H1 (cell line): Measurements from ENCODE around the gene PIGU. TPM values are rescaled to one million over a fixed set of nuclear protein-coding genes. Genes with fewer than 3 reads are reported as not detected.
A peak's percentile ranks its signal among the peaks of the same experiment; 100 is the strongest.

Source experiments
- CTCF ChIA-PET: fragments of 300-600 bp; sonication (Branson Sonifier 250); formaldehyde crosslinking; loops from one replicate; lab custom pipeline; 2021; ENCODE audit not compliant: partially characterized antibody; lab: Charles Lee
- POLR2A ChIA-PET: fragments of 300-600 bp; sonication (Branson Sonifier 250); formaldehyde crosslinking; loops from one replicate; lab custom pipeline; 2021; ENCODE audit warnings: inconsistent platforms; ENCODE audit not compliant: partially characterized antibody; lab: Charles Lee
- DNase-seq, 2 experiments: peaks; one replicate each; pipeline versions ENCODE4 v3.0.0 to v3.0.0-alpha.2; 2010 to 2022; ENCODE audit warnings: low spot score in 2 of 2, low read depth in 1 of 2, mixed read lengths in 1 of 2
- FAIRE-seq: peaks from 2 replicates; lab custom pipeline; 2011; peaks lifted over from hg19 to GRCh38; lab: Jason Lieb, UNC
- H2AFZ ChIP-seq: 2 replicates; pipeline ENCODE4 v1.8.1; 2012; ENCODE audit warnings: low read length, inconsistent platforms
- H2AK5ac ChIP-seq: 2 replicates; pipeline ENCODE4 v1.6.1; 2013; ENCODE audit warnings: low read depth, low read length
- H2BK120ac ChIP-seq: replicated peaks from 2 replicates; pipeline ENCODE3; 2013; ENCODE audit warnings: low read depth, low read length, inconsistent platforms
- H2BK12ac ChIP-seq: 2 replicates; pipeline ENCODE4 v1.6.1; 2013; ENCODE audit warnings: low read depth, low read length
- H2BK15ac ChIP-seq: 2 replicates; pipeline ENCODE4 v1.6.1; 2013; ENCODE audit warnings: low read length
- H2BK20ac ChIP-seq: 2 replicates; pipeline ENCODE4 v1.6.1; 2013; ENCODE audit warnings: low read length
- H2BK5ac ChIP-seq: 2 replicates; pipeline ENCODE4 v1.6.1; 2013; ENCODE audit warnings: low read depth, low read length
- H3K14ac ChIP-seq: 2 replicates; pipeline ENCODE4 v1.6.1; 2013; ENCODE audit warnings: inconsistent platforms; ENCODE audit not compliant: insufficient read length
- H3K18ac ChIP-seq: 2 replicates; pipeline ENCODE4 v1.6.1; 2013; ENCODE audit warnings: low read length; ENCODE audit errors: extremely low read depth
- H3K23ac ChIP-seq: 2 replicates; pipeline ENCODE4 v1.6.1; 2013; ENCODE audit warnings: inconsistent platforms; ENCODE audit not compliant: insufficient read length
- H3K23me2 ChIP-seq: 2 replicates; pipeline ENCODE4 v1.6.1; 2013; ENCODE audit warnings: low read depth, low read length
- H3K27ac ChIP-seq: 2 replicates; pipeline ENCODE4 v1.6.1; 2011; ENCODE audit warnings: low read depth, low read length, inconsistent platforms
- H3K27me3 ChIP-seq, 4 experiments: replicated peaks in 1 of 4; 1 replicate in 1 of 4; 2 replicates in 3 of 4; pipeline versions ENCODE4 v1.6.1 to v1.8.1; 2011 to 2013; ENCODE audit warnings: low read length in 3 of 4, mild to moderate bottlenecking in 3 of 4, inconsistent platforms in 2 of 4, mixed read lengths in 2 of 4, moderate library complexity in 1 of 4; ENCODE audit not compliant: control insufficient read depth in 3 of 4, insufficient read depth in 3 of 4; ENCODE audit errors: extremely low read depth in 1 of 4
- H3K36me3 ChIP-seq, 4 experiments: 2 replicates each; pipeline versions ENCODE4 v1.6.1 to v1.8.1; 2011 to 2013; ENCODE audit warnings: mild to moderate bottlenecking in 4 of 4, low read length in 3 of 4, moderate library complexity in 2 of 4, control low read depth in 1 of 4, inconsistent platforms in 1 of 4; ENCODE audit not compliant: insufficient read depth in 4 of 4, control insufficient read depth in 2 of 4
- H3K4ac ChIP-seq: replicated peaks from 2 replicates; pipeline ENCODE3; 2013; ENCODE audit warnings: low read length, low read depth, mixed read lengths, inconsistent platforms; ENCODE audit not compliant: insufficient read length
- H3K4me1 ChIP-seq, 4 experiments: replicated peaks in 1 of 4; 1 replicate in 1 of 4; 2 replicates in 3 of 4; pipeline versions ENCODE4 v1.6.1 to v1.8.1; 2011 to 2013; ENCODE audit warnings: low read length in 3 of 4, inconsistent platforms in 2 of 4, mixed read lengths in 1 of 4; ENCODE audit not compliant: insufficient read depth in 4 of 4, control insufficient read depth in 3 of 4
- H3K4me2 ChIP-seq, 2 experiments: 2 replicates each; pipeline versions ENCODE4 v1.6.1 to v1.8.1; 2011 to 2013; ENCODE audit warnings: low read depth in 2 of 2, low read length in 2 of 2, control low read depth in 1 of 2, inconsistent platforms in 1 of 2, mild to moderate bottlenecking in 1 of 2; ENCODE audit not compliant: insufficient read depth in 1 of 2
- H3K4me3 ChIP-seq, 4 experiments: fragments of 200-600, 300-600 bp in 1 of 4; sonication (generic), shearing (Covaris generic), sonication (Bioruptor Twin) in 1 of 4; 2 replicates each; pipeline versions ENCODE4 v1.5.1 to v1.8.1; 2011 to 2016; ENCODE audit warnings: low read length in 4 of 4, low read depth in 3 of 4, control low read depth in 2 of 4, inconsistent platforms in 2 of 4, mild to moderate bottlenecking in 2 of 4, mixed read lengths in 1 of 4, moderate library complexity in 1 of 4; ENCODE audit not compliant: insufficient read depth in 2 of 4; ENCODE audit errors: extremely low read depth in 1 of 4
- H3K56ac ChIP-seq: replicated peaks from 2 replicates; pipeline ENCODE3; 2013; ENCODE audit warnings: low read depth, mild to moderate bottlenecking, mixed read lengths, low read length, inconsistent platforms; ENCODE audit not compliant: insufficient read length
- H3K79me1 ChIP-seq: 2 replicates; pipeline ENCODE4 v1.6.1; 2013; ENCODE audit warnings: low read depth, low read length, control low read depth
- H3K79me2 ChIP-seq, 2 experiments: 2 replicates each; pipeline versions ENCODE4 v1.6.1 to v1.8.1; 2012 to 2013; ENCODE audit warnings: low read length in 2 of 2, mild to moderate bottlenecking in 2 of 2, inconsistent platforms in 1 of 2; ENCODE audit not compliant: insufficient read depth in 2 of 2, control insufficient read depth in 1 of 2
- H3K9ac ChIP-seq, 4 experiments: replicated peaks in 1 of 4; 1 replicate in 1 of 4; 2 replicates in 3 of 4; pipeline versions ENCODE4 v1.6.1 to v1.8.1; 2011 to 2013; ENCODE audit warnings: low read depth in 3 of 4, low read length in 3 of 4, control low read depth in 2 of 4, mild to moderate bottlenecking in 2 of 4, moderate library complexity in 2 of 4, inconsistent platforms in 1 of 4; ENCODE audit errors: extremely low read depth in 1 of 4
- H3K9me3 ChIP-seq, 2 experiments: 2 replicates each; pipeline versions ENCODE4 v1.6.1 to v1.8.1; 2012 to 2013; ENCODE audit warnings: mild to moderate bottlenecking in 2 of 2, moderate library complexity in 2 of 2, control low read depth in 1 of 2, inconsistent platforms in 1 of 2, low read depth in 1 of 2, low read length in 1 of 2, mixed read lengths in 1 of 2; ENCODE audit not compliant: insufficient read depth in 2 of 2
- H4K20me1 ChIP-seq, 2 experiments: replicated peaks in 1 of 2; 2 replicates each; pipeline versions ENCODE3 to v1.8.1; 2011 to 2013; ENCODE audit warnings: inconsistent platforms in 2 of 2, low read length in 2 of 2, mild to moderate bottlenecking in 1 of 2; ENCODE audit not compliant: insufficient read depth in 2 of 2, control insufficient read depth in 1 of 2
- H4K5ac ChIP-seq: 2 replicates; pipeline ENCODE4 v1.6.1; 2013; ENCODE audit warnings: low read length, low read depth, mixed read lengths, inconsistent platforms; ENCODE audit not compliant: insufficient read length
- H4K8ac ChIP-seq: 2 replicates; pipeline ENCODE4 v1.8.0; 2013; ENCODE audit warnings: mild to moderate bottlenecking, moderate library complexity, low read length, inconsistent platforms; ENCODE audit not compliant: insufficient read depth; ENCODE audit errors: extremely low read depth
- H4K91ac ChIP-seq: replicated peaks from 2 replicates; pipeline ENCODE3; 2013; ENCODE audit warnings: low read length, mixed read lengths, inconsistent platforms; ENCODE audit not compliant: insufficient read length
- FOSL1 ChIP-seq: IDR thresholded peaks from 2 replicates; pipeline ENCODE4 v1.6.1; 2011; ENCODE audit warnings: mild to moderate bottlenecking, low read depth, low read length, moderate library complexity; ENCODE audit not compliant: insufficient read depth
- POLR2A ChIP-seq, 2 experiments: IDR thresholded peaks; 1 replicate in 1 of 2; 2 replicates in 1 of 2; pipeline ENCODE4 v1.6.1; 2011; ENCODE audit warnings: low read depth in 2 of 2, low read length in 2 of 2, mild to moderate bottlenecking in 2 of 2; ENCODE audit errors: control extremely low read depth in 1 of 2
- SIX5 ChIP-seq: IDR thresholded peaks from 2 replicates; pipeline ENCODE4 v1.6.1; 2011; ENCODE audit warnings: mild to moderate bottlenecking, low read depth, low read length
- WGBS, 2 experiments: shearing (Covaris generic) in 1 of 2; methylation state at CpG; one replicate each; pipeline versions ENCODE4 v1.1.6 to v1.1.7; 2013 to 2015; ENCODE audit warnings: low lambda C conversion rate in 2 of 2, mixed read lengths in 2 of 2, inconsistent platforms in 1 of 2, low coverage in 1 of 2, missing lambda C conversion rate in 1 of 2; ENCODE audit not compliant: insufficient replicate concordance in 2 of 2, insufficient coverage in 1 of 2, insufficient read length in 1 of 2; ENCODE audit errors: extremely low coverage in 1 of 2, missing lambda C conversion rate in 1 of 2; 5-methylcytosine and 5-hydroxymethylcytosine counted together
- polyA plus RNA-seq, 7 experiments: library from polyadenylated mRNA; depleted of rRNA in 3 of 7; stranded (reverse) in 5 of 7; unstranded in 2 of 7; fragments of >200 nt in 5 of 7; fragments of 200-250 nt in 2 of 7; gene quantifications; 1 replicate in 5 of 7; 2 replicates in 1 of 7; 4 replicates in 1 of 7; pipeline versions ENCODE4 v1.2.1 to v1.2.3, GENCODE V29; 2011 to 2013; ENCODE audit warnings: missing spikeins in 2 of 7, mixed read lengths in 2 of 7
- total RNA-seq: library from RNA; stranded (reverse); fragmentation: NEBNext Ultra II Directional; extraction: Animal tissue kit (Norgen Biotek cat#: 25700); gene quantifications from 2 replicates; pipeline ENCODE4 v1.2.1, GENCODE V29; 2021
- TF ChIP-seq, protein P1 (sequence below): IDR thresholded peaks from 2 replicates; pipeline ENCODE4 v1.6.1; 2011; ENCODE audit warnings: low read depth, mild to moderate bottlenecking, low read length; ENCODE audit not compliant: insufficient read depth

Gene PIGU
- total and polyA plus RNA-seq, 2 of the 8 experiments (the other 6 are each of a cell fraction or from before 2014, with no cell fraction given): 28.3 to 117 TPM

DNA sequence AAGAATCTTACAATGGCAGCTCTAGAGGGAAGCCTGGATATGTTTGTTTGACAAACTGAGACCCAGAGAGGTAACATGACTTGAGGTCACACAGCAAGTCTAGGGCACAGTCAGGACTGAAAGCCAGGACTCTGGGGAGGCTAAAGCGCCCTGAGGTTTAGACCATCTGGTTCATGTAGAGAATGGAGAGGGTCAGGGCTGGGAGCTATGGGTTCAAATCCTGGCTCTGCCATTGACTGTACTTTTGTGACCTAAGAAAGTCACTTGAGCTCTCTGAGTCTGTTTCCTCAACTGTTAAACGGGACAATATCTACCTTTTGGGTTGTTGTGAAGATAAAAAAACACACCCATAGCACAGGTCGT lies 26.1 kb upstream of the PIGU start:
- H3K4me2 ChIP-seq: peak overlapping the region; percentile 96 to 100; a peak in 3 of 4 replicates
- H3K4me1 ChIP-seq: peaks cover 0 to 9% (median 5%) of the 10 kb centered on the region in 4 experiments; a peak in 4 of 7 replicates
- H3K79me2 ChIP-seq: no peaks in the 10 kb centered on the region
- no peak for DNase-seq
- H3K27ac ChIP-seq: no peak overlapping the region
- no peak overlapping the region for H2BK20ac ChIP-seq
- no peaks in the 10 kb centered on the region for H3K36me3 ChIP-seq
- TF ChIP-seq FOSL1: no peak
- TF ChIP-seq, protein P1, sequence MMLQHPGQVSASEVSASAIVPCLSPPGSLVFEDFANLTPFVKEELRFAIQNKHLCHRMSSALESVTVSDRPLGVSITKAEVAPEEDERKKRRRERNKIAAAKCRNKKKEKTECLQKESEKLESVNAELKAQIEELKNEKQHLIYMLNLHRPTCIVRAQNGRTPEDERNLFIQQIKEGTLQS: no peak
- TF ChIP-seq SIX5: no peak
- no peak for TF ChIP-seq POLR2A (IDR thresholded peaks at IDR 0.05; ENCODE audit: control extremely low read depth in 1 of 2, low read depth in 2 of 2, low read length in 2 of 2)
- H3K23ac ChIP-seq: no peak overlapping the region
- no peak overlapping the region for H3K56ac ChIP-seq
- no peak overlapping the region for H2BK5ac ChIP-seq
- peak overlapping the region; percentile 24; the same call in 1 of the 2 replicates for H3K18ac ChIP-seq
- no peak overlapping the region; the same call in 1 of the 2 replicates for H4K8ac ChIP-seq
- no peak overlapping the region for H4K91ac ChIP-seq
- peaks cover 0 to 2% of the 10 kb centered on the region in 2 experiments for H4K20me1 ChIP-seq
- H3K4ac ChIP-seq: no peak overlapping the region
- H3K9me3 ChIP-seq: no peaks in the 10 kb centered on the region
- peaks cover 3% of the 10 kb centered on the region; the same call in 1 of the 2 replicates for H3K23me2 ChIP-seq
- no peak overlapping the region for H2AK5ac ChIP-seq
- peaks cover 0 to 13% (median 12%) of the 10 kb centered on the region in 4 experiments; a peak in 6 of 7 replicates for H3K27me3 ChIP-seq
- H2AFZ ChIP-seq: no peak overlapping the region
- FAIRE-seq: no peak
- H4K5ac ChIP-seq: no peak overlapping the region
- H3K4me3 ChIP-seq: peak overlapping the region; percentile 75 to 90 (median 82); a peak in 6 of 8 replicates
- H3K9ac ChIP-seq: no peak overlapping the region; a peak in 1 of 7 replicates
- no peak overlapping the region for H3K14ac ChIP-seq
- 0 out of 2 replicates have a peak overlapping the region, but pooled peaks have one; percentile 80 for H2BK12ac ChIP-seq
- ChIA-PET CTCF (interaction anchor here (0.6 to 1.2 kb wide), 7 partner anchors 12 to 391 kb away, joined by 3 to 4 read pairs (median 3); no protein-coding TSS in a partner anchor), POLR2A (interaction anchor here (1.2 to 1.7 kb wide), 4 partner anchors 26 to 401 kb away, joined by 3 to 8 read pairs (median 4); partner anchors contain the start of gene PIGU)
- H2BK15ac ChIP-seq: no peak overlapping the region
- 63% methylated on average over 3 of the region's 3 CpGs; no CpG with 5 or more reads in 1 of the 2 experiments for WGBS, 2 experiments
- no peak overlapping the region for H2BK120ac ChIP-seq
- no peaks in the 10 kb centered on the region for H3K79me1 ChIP-seq
